Activated naive CD8-positive, alpha-beta T cell treated with anti-CD3 and anti-CD28 coated beads, Interleukin-2, amount 10 ng/mL, durations not matched to agents 7 days and 5 days (primary cell): ENCODE data around the gene CFAP410. TPM values are rescaled to one million over a fixed set of nuclear protein-coding genes. Genes with fewer than 3 reads are reported as not detected.

Experiments used
- ATAC-seq: fragments of 150-1000 bp; cut with Tn5 transposase; one replicate; pipeline ENCODE4 v1.10.0; 2021; ENCODE audit warnings: low read depth, moderate library complexity
- POLR2A ChIA-PET: fragments of 350-600 bp; sonication (Branson Sonifier 250); formaldehyde crosslinking; loops from one replicate; lab custom pipeline; 2021; ENCODE audit warnings: antibody characterized with exemption; lab: Charles Lee
- DNase-seq: peaks from one replicate; pipeline ENCODE4 v3.0.0; 2021
- H3K27ac Mint-ChIP-seq: one replicate; pipeline ENCODE4 v1.8.0; 2022; ENCODE audit warnings: mild to moderate bottlenecking, mixed read lengths
- H3K27me3 Mint-ChIP-seq: one replicate; pipeline ENCODE4 v1.8.0; 2022; ENCODE audit warnings: mild to moderate bottlenecking, moderate library complexity, mixed read lengths
- H3K36me3 Mint-ChIP-seq: one replicate; pipeline ENCODE4 v1.8.0; 2021; ENCODE audit warnings: mild to moderate bottlenecking, mixed read lengths
- H3K4me1 Mint-ChIP-seq: one replicate; pipeline ENCODE4 v1.8.0; 2021; ENCODE audit warnings: mixed read lengths
- H3K4me3 Mint-ChIP-seq: one replicate; pipeline ENCODE4 v1.8.0; 2022; ENCODE audit warnings: mild to moderate bottlenecking, moderate library complexity, mixed read lengths
- H3K9me3 Mint-ChIP-seq: one replicate; pipeline ENCODE4 v1.8.0; 2021; ENCODE audit warnings: mixed read lengths
- total RNA-seq, 2 experiments: library from RNA; stranded (reverse); gene quantifications; one replicate each; pipeline ENCODE4 v1.2.3, GENCODE V29; 2021

Gene CFAP410
- total RNA-seq, 2 experiments from 2014 or later, result 23.7 TPM

DNA sequence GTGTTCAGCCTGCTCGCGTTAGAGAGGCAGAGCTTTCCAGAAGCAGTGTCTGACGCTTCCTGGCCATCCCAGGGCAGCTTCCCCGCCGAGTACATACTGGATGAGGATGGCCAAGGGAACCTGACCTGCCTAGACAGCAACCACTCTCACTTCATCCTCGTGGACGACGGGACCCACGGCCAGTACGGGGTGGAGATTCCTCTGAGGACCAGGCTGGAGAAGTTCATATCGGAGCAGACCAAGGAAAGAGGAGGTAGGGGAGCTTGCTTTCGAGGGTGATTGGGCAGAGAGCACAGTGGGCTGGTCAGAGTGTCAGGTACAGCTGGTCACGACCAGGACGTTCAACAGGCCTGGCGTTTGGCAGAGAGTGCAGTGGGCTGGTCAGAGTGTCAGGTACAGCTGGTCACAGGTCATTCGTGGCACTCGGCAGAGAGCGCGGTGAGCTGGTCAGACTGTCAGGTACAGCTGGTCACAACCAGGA is 36.6 kb upstream of the CFAP410 start:
- no peak overlapping the region for H3K4me3 Mint-ChIP-seq
- POLR2A ChIA-PET, result interaction anchor here (0.5 kb wide), 1 partner anchor 661 kb away, joined by 3 read pairs; no protein-coding TSS in a partner anchor
- H3K9me3 Mint-ChIP-seq, result peaks cover 14% of the 10 kb centered on the region
- H3K4me1 Mint-ChIP-seq, result peaks cover 31% of the 10 kb centered on the region
- peaks cover 84% of the 10 kb centered on the region for H3K36me3 Mint-ChIP-seq
- peaks cover 12% of the 10 kb centered on the region for H3K27me3 Mint-ChIP-seq
- H3K27ac Mint-ChIP-seq, result peak overlapping the region; percentile 78
- ATAC-seq (no peak), DNase-seq (peak; percentile 23)

DNA sequence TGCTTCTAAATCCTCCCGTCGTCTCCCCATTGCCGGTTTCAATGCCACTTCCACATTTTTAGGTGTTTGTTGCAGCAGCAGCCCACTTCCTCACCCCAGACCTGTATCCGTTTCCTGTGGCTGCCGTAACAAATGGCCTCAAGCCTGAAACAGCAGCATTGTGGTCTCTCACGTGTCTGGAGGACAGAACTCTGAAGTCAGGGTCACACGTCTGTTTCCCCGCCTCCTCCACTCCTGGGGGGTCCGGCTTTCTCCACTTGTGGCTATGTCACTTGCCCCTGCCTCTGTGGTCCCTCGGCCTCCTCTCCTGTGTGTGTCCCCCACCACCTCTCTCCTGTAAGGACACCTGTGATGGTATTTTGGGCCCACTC is 36.1 kb upstream of the CFAP410 start:
- peaks cover 12% of the 10 kb centered on the region for H3K27me3 Mint-ChIP-seq
- DNase-seq (peak; percentile 73), ATAC-seq (peak; percentile 50)
- peaks cover 31% of the 10 kb centered on the region for H3K4me1 Mint-ChIP-seq
- POLR2A ChIA-PET, result interaction anchor here (0.5 kb wide), 1 partner anchor 661 kb away, joined by 3 read pairs; no protein-coding TSS in a partner anchor
- H3K9me3 Mint-ChIP-seq, result peaks cover 14% of the 10 kb centered on the region
- H3K27ac Mint-ChIP-seq, result peak overlapping the region; percentile 78
- peak overlapping the region; percentile 69 for H3K4me3 Mint-ChIP-seq
- peaks cover 81% of the 10 kb centered on the region for H3K36me3 Mint-ChIP-seq

DNA sequence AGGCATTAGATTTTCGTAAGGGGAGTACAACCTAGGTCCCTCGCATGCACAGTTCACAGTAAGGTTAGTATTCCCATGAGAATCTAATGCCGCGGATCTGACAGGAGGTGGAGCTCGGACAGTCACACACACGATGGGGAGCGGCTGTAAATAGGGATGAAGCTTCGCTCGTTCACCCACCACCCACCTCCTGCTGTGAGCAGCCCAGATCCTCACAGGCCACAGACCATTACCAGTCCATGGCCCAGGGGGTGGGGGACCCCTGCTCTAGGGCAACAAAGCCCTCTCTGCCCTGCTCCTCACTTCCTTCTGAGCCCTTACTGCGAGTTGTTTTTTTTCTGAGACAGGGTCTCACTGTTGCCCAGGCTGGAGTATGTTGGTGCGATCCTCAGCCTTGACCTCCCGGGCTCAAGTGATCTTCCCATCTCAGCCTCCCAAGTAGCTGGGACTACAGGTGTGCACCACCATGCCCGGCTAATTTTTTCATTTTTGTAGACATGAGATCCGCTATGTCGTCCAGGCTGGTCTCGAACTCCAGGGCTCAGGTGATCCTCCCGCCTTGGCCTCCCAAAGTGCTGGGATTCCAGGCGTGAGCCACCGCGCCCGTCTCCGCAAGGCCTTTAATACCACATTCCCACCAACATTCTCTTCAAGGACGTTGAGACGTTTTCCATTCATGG is 35.6 kb upstream of the CFAP410 start:
- peak overlapping the region; percentile 78 for H3K27ac Mint-ChIP-seq
- POLR2A ChIA-PET, result interaction anchor here (0.6 kb wide), 1 partner anchor 23 kb away, joined by 3 read pairs; no protein-coding TSS in a partner anchor
- peak overlapping the region; percentile 69 for H3K4me3 Mint-ChIP-seq
- ATAC-seq (no peak), DNase-seq (no peak)
- peaks cover 31% of the 10 kb centered on the region for H3K4me1 Mint-ChIP-seq
- H3K27me3 Mint-ChIP-seq, result peaks cover 12% of the 10 kb centered on the region
- H3K9me3 Mint-ChIP-seq, result peaks cover 14% of the 10 kb centered on the region
- H3K36me3 Mint-ChIP-seq, result peaks cover 76% of the 10 kb centered on the region

DNA sequence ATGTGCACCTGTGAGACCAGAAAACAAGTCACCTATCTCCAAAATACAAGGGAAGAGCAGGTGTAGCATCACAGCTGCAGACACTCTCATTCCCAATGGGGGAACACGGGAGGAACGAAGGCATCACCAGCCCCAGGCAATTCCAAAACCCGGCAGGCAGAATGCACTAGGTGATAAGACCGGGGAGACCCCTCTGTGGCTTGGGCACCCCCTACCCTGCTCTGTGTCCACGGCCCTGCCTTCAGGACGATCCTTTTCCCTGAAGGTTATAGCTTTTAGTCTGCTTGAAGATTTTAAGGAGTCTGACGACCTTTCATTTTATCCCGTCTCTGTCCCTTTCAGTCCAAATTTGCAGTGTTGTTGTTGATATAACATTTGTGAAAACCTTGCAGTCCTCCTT is 33.4 kb upstream of the CFAP410 start:
- Mint-ChIP-seq H3K4me1 (peaks cover 31% of the 10 kb centered on the region), H3K27me3 (peaks cover 12% of the 10 kb centered on the region), H3K9me3 (peaks cover 14% of the 10 kb centered on the region), H3K36me3 (peaks cover 70% of the 10 kb centered on the region), H3K27ac (no peak overlapping the region), H3K4me3 (no peak overlapping the region)
- POLR2A ChIA-PET, result interaction anchor here (0.8 to 1.5 kb wide), 2 partner anchors 12 to 19 kb away, joined by 3 to 5 read pairs; partner anchors contain the start of gene TRPM2
- DNase-seq (peak; percentile 15), ATAC-seq (no peak)

DNA sequence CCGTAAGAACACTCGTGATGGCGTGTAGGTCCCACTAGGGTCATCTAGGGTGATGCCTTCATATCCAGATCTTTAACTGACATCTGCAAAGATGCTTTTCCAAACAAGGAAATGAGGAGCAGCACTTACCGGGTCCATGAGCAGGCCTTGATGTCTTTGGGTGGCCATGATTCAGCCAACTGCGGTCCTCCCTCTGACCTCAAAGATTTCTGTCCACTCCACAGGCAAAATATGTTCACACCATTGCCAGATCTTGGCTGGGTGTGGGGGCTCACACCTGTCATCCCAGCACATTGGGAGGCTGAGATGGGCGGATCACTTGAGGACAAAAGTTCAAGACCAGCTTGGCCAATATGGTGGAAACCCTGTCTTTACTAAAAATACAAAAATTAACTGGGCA is 32.4 kb upstream of the CFAP410 start:
- H3K4me3 Mint-ChIP-seq, result no peak overlapping the region
- DNase-seq, result no peak
- POLR2A ChIA-PET, result interaction anchor here (1.5 kb wide), 1 partner anchor 11 kb away, joined by 5 read pairs; no protein-coding TSS in a partner anchor
- peaks cover 63% of the 10 kb centered on the region for H3K36me3 Mint-ChIP-seq
- peaks cover 14% of the 10 kb centered on the region for H3K9me3 Mint-ChIP-seq
- no peak for ATAC-seq
- H3K27me3 Mint-ChIP-seq, result peaks cover 12% of the 10 kb centered on the region
- peaks cover 30% of the 10 kb centered on the region for H3K4me1 Mint-ChIP-seq
- no peak overlapping the region for H3K27ac Mint-ChIP-seq

DNA sequence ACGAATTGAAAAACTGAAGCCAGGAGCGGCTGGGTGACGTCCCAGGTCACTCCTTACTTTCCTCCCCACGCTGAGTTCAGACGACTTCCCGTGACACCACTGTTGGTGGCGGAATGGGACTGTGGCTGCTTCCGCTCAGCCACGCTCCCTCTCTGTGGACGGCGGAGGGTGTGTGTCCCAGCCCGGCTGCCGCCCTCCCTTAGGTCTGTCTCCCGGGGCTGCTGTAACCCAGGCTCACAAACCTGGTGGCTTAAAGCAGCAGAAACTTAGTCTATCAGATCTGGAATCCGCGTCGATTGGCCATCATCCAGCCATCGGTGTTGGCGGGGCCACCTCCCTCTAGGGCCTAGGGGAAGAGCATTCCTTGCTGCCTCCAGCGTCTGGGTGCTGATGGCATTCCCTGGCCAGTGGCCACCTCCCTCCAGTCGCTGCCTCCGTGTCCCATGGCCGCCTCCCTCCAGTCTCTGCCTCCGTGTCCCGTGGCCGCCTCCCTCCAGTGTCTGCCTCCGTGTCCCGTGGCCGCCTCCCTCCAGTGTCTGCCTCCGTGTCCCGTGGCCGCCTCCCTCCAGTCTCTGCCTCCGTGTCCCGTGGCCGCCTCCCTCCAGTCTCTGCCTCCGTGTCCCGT is 31.7 kb upstream of the CFAP410 start:
- Mint-ChIP-seq H3K4me3 (no peak overlapping the region), H3K36me3 (peaks cover 56% of the 10 kb centered on the region), H3K27me3 (peaks cover 12% of the 10 kb centered on the region), H3K27ac (no peak overlapping the region), H3K9me3 (peaks cover 12% of the 10 kb centered on the region), H3K4me1 (peaks cover 27% of the 10 kb centered on the region)
- ATAC-seq, result no peak
- peak; percentile 20 for DNase-seq
- POLR2A ChIA-PET, result no interaction called here

DNA sequence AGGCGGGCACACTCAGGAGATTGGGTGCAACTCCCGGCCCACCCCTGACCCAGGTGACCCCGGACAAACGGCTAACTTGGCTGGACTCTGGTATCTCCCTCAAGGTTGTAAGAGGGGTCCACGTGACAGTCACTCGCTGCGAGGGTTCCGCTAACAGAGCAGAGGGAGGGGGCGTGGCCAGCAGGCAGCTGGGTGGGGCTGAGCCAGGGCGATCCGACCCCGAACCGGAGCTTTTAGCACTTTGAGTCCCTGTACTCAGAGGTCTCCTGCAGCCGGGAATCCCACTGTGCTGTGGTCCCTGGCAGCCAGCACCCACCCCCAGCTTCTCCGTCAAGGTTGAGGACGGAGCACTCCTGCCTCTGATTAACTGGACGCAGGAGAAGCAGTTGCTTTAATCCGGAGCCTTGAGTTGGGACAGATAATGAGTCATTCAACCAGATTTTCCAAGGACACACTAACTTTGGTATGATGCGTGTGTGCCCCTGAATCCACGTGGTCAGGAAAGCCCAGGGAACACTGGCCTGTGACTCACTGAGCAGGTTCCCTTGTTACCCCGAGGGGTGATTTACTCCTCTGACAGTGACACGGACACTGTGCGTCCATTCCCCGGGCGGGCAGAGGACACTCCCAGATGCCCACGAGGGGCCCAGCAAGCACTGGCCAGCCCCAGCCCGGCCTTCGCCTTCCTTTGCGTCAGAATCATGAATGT is 31.0 kb upstream of the CFAP410 start:
- no peak overlapping the region for H3K4me3 Mint-ChIP-seq
- peaks cover 20% of the 10 kb centered on the region for H3K4me1 Mint-ChIP-seq

DNA sequence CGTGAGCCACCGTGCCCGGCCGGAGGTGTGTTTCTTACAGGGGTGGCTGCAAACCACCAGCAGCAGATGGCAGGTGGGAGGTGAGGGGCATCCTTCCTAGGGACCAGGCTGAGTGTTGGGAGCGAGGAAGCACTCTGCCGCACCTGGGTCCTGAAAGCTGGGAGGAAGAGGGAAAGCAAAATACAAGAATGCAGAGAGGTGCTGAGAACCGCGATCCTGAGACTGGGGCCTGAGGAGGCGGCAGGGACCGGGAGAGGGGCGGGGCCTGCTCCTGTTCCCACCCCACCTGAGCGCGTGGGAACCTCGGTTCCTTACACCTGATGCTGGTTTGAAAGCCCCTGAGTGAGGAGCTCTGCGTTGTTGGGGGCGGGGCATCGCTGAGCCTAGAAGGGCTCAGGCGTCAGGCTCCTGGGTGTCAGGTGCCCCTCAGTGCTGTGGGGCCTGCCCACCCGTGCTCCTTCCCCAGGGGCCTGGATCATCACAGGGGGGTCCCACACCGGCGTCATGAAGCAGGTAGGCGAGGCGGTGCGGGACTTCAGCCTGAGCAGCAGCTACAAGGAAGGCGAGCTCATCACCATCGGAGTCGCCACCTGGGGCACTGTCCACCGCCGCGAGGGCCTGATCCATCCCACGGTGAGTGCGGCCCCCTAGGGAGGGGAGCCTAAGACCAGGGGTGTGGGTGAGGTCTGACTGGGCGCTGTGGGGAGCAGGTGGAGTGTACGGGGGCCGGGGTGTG is 29.7 kb upstream of the CFAP410 start:
- H3K27ac Mint-ChIP-seq, result no peak overlapping the region
- no peaks in the 10 kb centered on the region for H3K9me3 Mint-ChIP-seq
- H3K4me3 Mint-ChIP-seq, result no peak overlapping the region
- H3K4me1 Mint-ChIP-seq, result peaks cover 11% of the 10 kb centered on the region
- ATAC-seq, result no peak
- DNase-seq, result peak; percentile 25
- peaks cover 3% of the 10 kb centered on the region for H3K27me3 Mint-ChIP-seq
- POLR2A ChIA-PET, result no interaction called here
- peaks cover 45% of the 10 kb centered on the region for H3K36me3 Mint-ChIP-seq

More for the DNA sequence above, 31.0 kb upstream of the CFAP410 start:
- ATAC-seq, result no peak
- Mint-ChIP-seq H3K36me3 (peaks cover 49% of the 10 kb centered on the region), H3K27me3 (peaks cover 7% of the 10 kb centered on the region), H3K27ac (no peak overlapping the region), H3K9me3 (peaks cover 5% of the 10 kb centered on the region)
- DNase-seq, result peak; percentile 17
- POLR2A ChIA-PET, result no interaction called here

DNA sequence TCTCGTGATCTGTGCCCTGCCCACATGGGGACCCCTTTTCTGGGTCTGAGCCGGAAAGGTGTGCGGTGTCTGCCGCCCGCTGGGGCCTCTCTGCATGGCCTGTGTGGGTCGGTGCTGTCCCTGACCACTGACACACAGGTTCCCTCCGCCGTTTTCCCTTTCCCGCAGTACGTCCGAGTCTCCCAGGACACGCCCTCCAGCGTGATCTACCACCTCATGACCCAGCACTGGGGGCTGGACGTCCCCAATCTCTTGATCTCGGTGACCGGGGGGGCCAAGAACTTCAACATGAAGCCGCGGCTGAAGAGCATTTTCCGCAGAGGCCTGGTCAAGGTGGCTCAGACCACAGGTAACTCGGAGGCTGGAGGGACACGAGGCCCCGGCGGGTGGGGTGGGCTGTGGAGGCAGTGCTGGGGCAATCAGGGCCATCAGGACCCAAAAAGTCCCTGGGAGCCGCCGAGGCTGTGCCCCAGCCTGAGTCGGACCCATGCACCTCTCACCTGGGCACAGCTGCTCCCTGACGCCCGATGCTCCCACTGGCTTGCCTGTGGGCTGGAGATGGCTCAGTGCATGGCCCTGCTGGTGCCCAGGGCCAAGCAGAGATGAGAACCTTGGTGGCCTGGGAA is 27.5 kb upstream of the CFAP410 start:
- DNase-seq (peak; percentile 20), ATAC-seq (no peak)
- H3K4me1 Mint-ChIP-seq, result peaks cover 2% of the 10 kb centered on the region
- no peak overlapping the region for H3K27ac Mint-ChIP-seq
- no peak overlapping the region for H3K4me3 Mint-ChIP-seq
- peaks cover 35% of the 10 kb centered on the region for H3K36me3 Mint-ChIP-seq
- H3K27me3 Mint-ChIP-seq, result no peaks in the 10 kb centered on the region
- POLR2A ChIA-PET, result interaction anchor here (1.2 kb wide), 1 partner anchor 13 kb away, joined by 5 read pairs; the partner anchor contains the start of gene TRPM2
- peaks cover 8% of the 10 kb centered on the region for H3K9me3 Mint-ChIP-seq

DNA sequence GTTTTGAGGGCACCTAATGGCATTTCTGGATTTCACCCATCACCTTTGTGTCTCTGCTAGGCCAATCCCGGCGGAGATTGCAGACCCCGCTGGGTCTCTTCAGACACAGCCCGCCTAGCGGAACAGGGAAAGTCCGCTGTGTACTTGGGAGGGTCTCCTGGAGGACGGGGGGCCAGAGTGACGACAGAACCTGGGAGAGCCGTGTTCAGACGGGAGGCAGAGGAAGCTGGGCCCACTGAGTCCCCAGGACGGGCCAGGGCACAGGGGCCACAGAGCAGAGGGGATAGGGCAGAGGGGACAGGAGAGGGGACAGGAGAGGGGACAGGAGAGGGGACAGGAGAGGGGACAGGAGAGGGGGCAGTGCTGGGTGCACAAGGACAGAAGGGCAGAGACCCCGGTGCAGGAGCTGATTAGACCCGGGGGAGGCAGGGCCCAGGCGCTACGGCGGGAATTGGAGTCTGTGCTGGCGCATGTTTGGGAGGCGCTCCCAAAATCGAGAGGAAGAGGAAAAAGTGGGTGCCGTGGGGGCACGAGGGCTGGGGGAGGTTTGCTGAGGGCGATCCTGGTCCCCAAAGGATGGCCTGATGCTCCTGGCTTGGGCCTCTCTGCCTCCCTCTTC is 26.9 kb upstream of the CFAP410 start:
- peaks cover 33% of the 10 kb centered on the region for H3K36me3 Mint-ChIP-seq
- peak; percentile 17 for DNase-seq
- H3K4me1 Mint-ChIP-seq, result peaks cover 2% of the 10 kb centered on the region
- H3K9me3 Mint-ChIP-seq, result peaks cover 9% of the 10 kb centered on the region
- POLR2A ChIA-PET, result interaction anchor here (1.2 kb wide), 1 partner anchor 13 kb away, joined by 5 read pairs; the partner anchor contains the start of gene TRPM2
- no peak for ATAC-seq
- H3K4me3 Mint-ChIP-seq, result no peak overlapping the region
- H3K27ac Mint-ChIP-seq, result no peak overlapping the region
- H3K27me3 Mint-ChIP-seq, result no peaks in the 10 kb centered on the region

DNA sequence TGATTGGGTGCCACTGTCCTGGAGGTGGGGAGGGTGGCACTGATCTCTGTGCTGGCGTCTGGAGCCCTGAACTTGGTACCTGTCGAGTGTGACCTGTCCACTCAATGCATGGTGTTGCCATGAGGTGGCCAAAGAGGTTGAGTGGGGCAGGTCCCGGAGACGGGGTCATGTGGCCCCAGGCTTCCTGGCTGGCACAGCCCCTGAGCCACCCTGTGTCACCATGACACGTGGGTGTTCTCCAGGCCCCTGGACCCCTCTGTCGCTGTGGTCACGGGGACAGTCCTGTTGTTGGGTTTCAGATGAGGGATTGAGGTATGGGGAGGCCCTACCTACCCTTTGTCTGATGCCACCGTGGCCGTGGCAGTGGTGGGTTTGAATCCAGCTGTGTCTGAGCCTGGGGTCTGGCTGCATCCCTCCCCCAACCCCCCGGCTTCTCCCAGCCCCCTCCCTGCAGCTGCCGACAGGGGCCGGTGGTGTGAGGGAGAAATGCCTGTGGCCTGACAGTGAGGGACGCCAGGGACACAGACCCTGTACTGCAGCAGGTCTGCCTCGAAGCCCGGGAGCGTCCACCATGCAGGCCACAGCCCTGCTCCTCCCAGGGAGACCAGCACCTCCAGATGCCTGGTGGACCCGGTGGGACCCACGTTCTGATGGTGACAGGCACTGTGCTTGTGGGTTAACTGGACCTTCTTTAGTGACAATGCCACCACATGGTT is 26.2 kb upstream of the CFAP410 start:
- H3K9me3 Mint-ChIP-seq, result peaks cover 11% of the 10 kb centered on the region
- POLR2A ChIA-PET, result interaction anchor here (1.2 kb wide), 1 partner anchor 12 kb away, joined by 5 read pairs; the partner anchor contains the start of gene TRPM2
- H3K4me3 Mint-ChIP-seq, result no peak overlapping the region
- peaks cover 32% of the 10 kb centered on the region for H3K36me3 Mint-ChIP-seq
- no peaks in the 10 kb centered on the region for H3K27me3 Mint-ChIP-seq
- DNase-seq (peak; percentile 20), ATAC-seq (no peak)
- H3K4me1 Mint-ChIP-seq, result peaks cover 2% of the 10 kb centered on the region
- no peak overlapping the region for H3K27ac Mint-ChIP-seq
